Measurements from ENCODE around the gene SPPL2C.

The SPPL2C gene

GRCh38 chr17:45837187-45837586, 7.5 kb upstream of the SPPL2C start:
- no peak for ATAC-seq
- TF ChIP-seq CSRNP3 (CRISPR knock-in tag; IDR thresholded peaks at IDR 0.05) (no peak), ARNTL (CRISPR knock-in tag; IDR thresholded peaks at IDR 0.05; ENCODE audit: borderline replicate concordance, low read depth) (no peak), SNAI2 (CRISPR knock-in tag; IDR thresholded peaks at IDR 0.05) (no peak), BACH2 (CRISPR knock-in tag; IDR thresholded peaks at IDR 0.05; ENCODE audit: borderline replicate concordance) (no peak), PPARA (CRISPR knock-in tag; IDR thresholded peaks at IDR 0.05; ENCODE audit: borderline replicate concordance) (no peak), ZNF8 (CRISPR knock-in tag; IDR thresholded peaks at IDR 0.05) (no peak), RARB (CRISPR knock-in tag; IDR thresholded peaks at IDR 0.05) (no peak), TCF4 (CRISPR knock-in tag; IDR thresholded peaks at IDR 0.05; ENCODE audit: borderline replicate concordance) (no peak), GLIS3 (CRISPR knock-in tag; IDR thresholded peaks at IDR 0.05) (no peak), ESRRG (CRISPR knock-in tag; IDR thresholded peaks at IDR 0.05) (no peak)

GRCh38 chr17:45837603-45838002, 7.1 kb upstream of the SPPL2C start:
- TF ChIP-seq ISL1 (CRISPR knock-in tag; IDR thresholded peaks at IDR 0.05) = no peak
- TF ChIP-seq OSR1 (CRISPR knock-in tag; IDR thresholded peaks at IDR 0.05) = no peak
- TF ChIP-seq RARB (CRISPR knock-in tag; IDR thresholded peaks at IDR 0.05) = no peak
- no peak for TF ChIP-seq TSHZ2 (CRISPR knock-in tag; IDR thresholded peaks at IDR 0.05)
- no peak for TF ChIP-seq CREB5 (CRISPR knock-in tag; IDR thresholded peaks at IDR 0.05; ENCODE audit: low read depth)
- TF ChIP-seq ARNTL (CRISPR knock-in tag; IDR thresholded peaks at IDR 0.05; ENCODE audit: borderline replicate concordance, low read depth) = no peak
- TF ChIP-seq ESRRG (CRISPR knock-in tag; IDR thresholded peaks at IDR 0.05) = no peak
- TF ChIP-seq SNAI2 (CRISPR knock-in tag; IDR thresholded peaks at IDR 0.05) = no peak
- TF ChIP-seq TOX (CRISPR knock-in tag; IDR thresholded peaks at IDR 0.05; ENCODE audit: borderline replicate concordance) = no peak
- TF ChIP-seq PPARA (CRISPR knock-in tag; IDR thresholded peaks at IDR 0.05; ENCODE audit: borderline replicate concordance) = no peak
- TF ChIP-seq CSRNP3 (CRISPR knock-in tag; IDR thresholded peaks at IDR 0.05) = no peak
- no peak for TF ChIP-seq ZC3H10 (CRISPR knock-in tag; IDR thresholded peaks at IDR 0.05)
- TF ChIP-seq CSDC2 (CRISPR knock-in tag; IDR thresholded peaks at IDR 0.05) = no peak
- no peak for TF ChIP-seq TCF4 (CRISPR knock-in tag; IDR thresholded peaks at IDR 0.05; ENCODE audit: borderline replicate concordance)
- no peak for TF ChIP-seq PATZ1 (CRISPR knock-in tag; IDR thresholded peaks at IDR 0.05; ENCODE audit: borderline replicate concordance)
- no peak for TF ChIP-seq ZFP30 (CRISPR knock-in tag; IDR thresholded peaks at IDR 0.05)
- ATAC-seq = no peak

- TF ChIP-seq ZC3H10 (CRISPR knock-in tag; IDR thresholded peaks at IDR 0.05) (no peak), TSHZ2 (CRISPR knock-in tag; IDR thresholded peaks at IDR 0.05) (no peak), RARB (CRISPR knock-in tag; IDR thresholded peaks at IDR 0.05) (no peak), ZNF8 (CRISPR knock-in tag; IDR thresholded peaks at IDR 0.05) (no peak), OSR1 (CRISPR knock-in tag; IDR thresholded peaks at IDR 0.05) (no peak), ZNF565 (CRISPR knock-in tag; conservative IDR thresholded peaks at IDR 0.05; ENCODE audit: low read depth) (no peak), PPARA (CRISPR knock-in tag; IDR thresholded peaks at IDR 0.05; ENCODE audit: borderline replicate concordance) (no peak), ESRRG (CRISPR knock-in tag; IDR thresholded peaks at IDR 0.05) (no peak), TOX (CRISPR knock-in tag; IDR thresholded peaks at IDR 0.05; ENCODE audit: borderline replicate concordance) (no peak)
- no peak for ATAC-seq
Measured at GRCh38 chr17:45838751-45839295, 5.9 kb upstream of the SPPL2C start.
